Keratinocyte (primary cell): Measurements from ENCODE around the gene RAB14. TPM values are rescaled to one million over a fixed set of nuclear protein-coding genes. Genes with fewer than 3 reads are reported as not detected.

Experiments used
- DNase-seq: peaks from one replicate; pipeline ENCODE4 v3.0.0-alpha.2; 2011; ENCODE audit warnings: low read depth, missing footprints, low spot score
- FAIRE-seq: peaks from 2 replicates; lab custom pipeline; 2011; peaks lifted over from hg19 to GRCh38; lab: Jason Lieb, UNC
- H2AFZ ChIP-seq: 2 replicates; pipeline ENCODE4 v1.6.0; 2012; ENCODE audit warnings: low read length, control low read depth, inconsistent platforms; ENCODE audit not compliant: control insufficient read depth
- H3K27ac ChIP-seq: 2 replicates; pipeline ENCODE4 v1.5.1; 2011; ENCODE audit warnings: low read length; ENCODE audit not compliant: control insufficient read depth, insufficient read depth
- H3K27me3 ChIP-seq: 3 replicates; pipeline ENCODE4 v1.6.0; 2011; ENCODE audit warnings: low read length; ENCODE audit not compliant: control insufficient read depth, insufficient read depth; ENCODE audit errors: extremely low read depth
- H3K36me3 ChIP-seq, 2 experiments: 2 replicates in 1 of 2; 3 replicates in 1 of 2; pipeline ENCODE4 v1.5.1; 2011; ENCODE audit warnings: low read length in 2 of 2, mild to moderate bottlenecking in 1 of 2; ENCODE audit not compliant: control insufficient read depth in 2 of 2, insufficient read depth in 2 of 2; ENCODE audit errors: extremely low read depth in 1 of 2
- H3K4me1 ChIP-seq: 3 replicates; pipeline ENCODE4 v1.5.1; 2011; ENCODE audit warnings: low read length; ENCODE audit not compliant: control insufficient read depth, insufficient read depth; ENCODE audit errors: extremely low read depth
- H3K4me2 ChIP-seq: 3 replicates; pipeline ENCODE4 v1.6.0; 2011; ENCODE audit warnings: low read depth, low read length; ENCODE audit not compliant: control insufficient read depth, insufficient read depth; ENCODE audit errors: extremely low read depth
- H3K4me3 ChIP-seq, 3 experiments: fragments of 200-600 bp in 1 of 3; sonication (generic) in 1 of 3; 2 replicates in 2 of 3; 3 replicates in 1 of 3; pipeline ENCODE4 v1.5.1; 2011 to 2016; ENCODE audit warnings: low read length in 3 of 3, mild to moderate bottlenecking in 3 of 3, control low read depth in 2 of 3, inconsistent platforms in 1 of 3, low read depth in 1 of 3, mixed read lengths in 1 of 3, mixed run types in 1 of 3, moderate library complexity in 1 of 3; ENCODE audit not compliant: control insufficient read depth in 2 of 3, insufficient read depth in 2 of 3; ENCODE audit errors: extremely low read depth in 1 of 3
- H3K79me2 ChIP-seq: 2 replicates; pipeline ENCODE4 v1.6.0; 2012; ENCODE audit warnings: low read length; ENCODE audit not compliant: control insufficient read depth, insufficient read depth
- H3K9ac ChIP-seq: 3 replicates; pipeline ENCODE4 v1.6.0; 2011; ENCODE audit warnings: low read length; ENCODE audit not compliant: control insufficient read depth, insufficient read depth; ENCODE audit errors: extremely low read depth
- H3K9me1 ChIP-seq: 3 replicates; pipeline ENCODE4 v1.6.0; 2011; ENCODE audit warnings: low read length; ENCODE audit not compliant: control insufficient read depth, insufficient read depth; ENCODE audit errors: extremely low read depth
- H3K9me3 ChIP-seq: 2 replicates; pipeline ENCODE4 v1.5.1; 2012; ENCODE audit warnings: low read depth, low read length; ENCODE audit not compliant: control insufficient read depth
- H4K20me1 ChIP-seq: 3 replicates; pipeline ENCODE4 v1.6.0; 2011; ENCODE audit warnings: low read length; ENCODE audit not compliant: control insufficient read depth, insufficient read depth; ENCODE audit errors: extremely low read depth
- EZH2 ChIP-seq: IDR thresholded peaks from one replicate; pipeline ENCODE4 v1.6.1; 2012; ENCODE audit warnings: inconsistent platforms, mild to moderate bottlenecking, low read length, moderate library complexity
- dilution Hi-C: fragments of 300-500 bp; cut with MboI; formaldehyde crosslinking; loops from one replicate; pipeline ENCODE4 v1.7.0; 2020; ENCODE audit warnings: low sequenced_read_pairs; ENCODE audit not compliant: extremely low pct_ligation_motif_present
- polyA plus RNA-seq, 5 experiments: library from polyadenylated mRNA; depleted of rRNA in 3 of 5; stranded (reverse) in 3 of 5; stranded (forward) in 1 of 5; unstranded in 1 of 5; fragments of >200 nt; gene quantifications; 1 replicate in 1 of 5; 2 replicates in 3 of 5; 3 replicates in 1 of 5; pipeline versions ENCODE4 v1.2.1 to v1.2.3, GENCODE V29; 2011 to 2012; ENCODE audit warnings: missing spikeins in 2 of 5, low read depth in 1 of 5, low replicate concordance in 1 of 5
- TF ChIP-seq, protein P1 (sequence below), 3 experiments: IDR thresholded peaks in 1 of 3; conservative IDR thresholded peaks in 1 of 3; optimal IDR thresholded peaks in 1 of 3; 2 replicates in 2 of 3; 3 replicates in 1 of 3; pipeline versions ENCODE3 to v1.5.1; 2011; ENCODE audit warnings: low read length in 3 of 3, mild to moderate bottlenecking in 3 of 3, moderate library complexity in 2 of 3, control low read depth in 1 of 3, inconsistent platforms in 1 of 3; ENCODE audit not compliant: insufficient read depth in 2 of 3; ENCODE audit errors: extremely low read depth in 1 of 3

Gene RAB14
- polyA plus RNA-seq, 1 donor (not counting 4 experiments of a cell fraction or from before 2014, with no cell fraction given): 42.8 TPM

DNA sequence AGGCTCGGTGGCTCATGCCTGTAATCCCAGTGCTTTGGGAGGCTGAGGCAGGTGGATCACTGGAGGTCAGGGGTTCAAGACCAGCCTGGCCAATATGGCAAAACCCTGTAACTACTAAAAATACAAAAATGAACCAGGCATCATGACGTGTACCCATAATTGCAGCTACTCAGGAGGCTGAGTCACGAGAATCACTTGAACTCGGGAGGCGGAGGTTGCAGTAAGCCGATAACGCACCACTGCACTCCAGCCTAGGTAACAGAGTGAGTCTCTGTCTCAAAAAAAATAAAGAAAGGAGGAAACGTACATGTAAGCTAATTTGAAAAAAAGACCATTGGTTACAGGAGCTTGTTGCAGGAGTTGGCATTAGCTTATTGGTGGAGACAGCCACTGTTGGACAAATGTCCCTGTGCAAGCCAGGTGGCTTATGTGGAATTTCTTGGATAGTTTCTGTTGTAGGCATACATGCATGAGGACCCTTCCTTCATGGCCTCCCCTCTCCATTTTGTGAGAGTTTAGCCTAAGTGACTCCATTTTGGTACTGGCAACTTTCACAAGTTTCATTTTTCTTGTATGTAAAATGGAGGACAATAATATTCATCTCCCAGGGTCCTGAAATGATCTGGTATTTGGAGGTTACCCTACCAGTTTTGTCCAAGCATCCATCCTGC is 16.8 kb upstream of the RAB14 start:
- H3K9me3 ChIP-seq: no peaks in the 10 kb centered on the region

DNA sequence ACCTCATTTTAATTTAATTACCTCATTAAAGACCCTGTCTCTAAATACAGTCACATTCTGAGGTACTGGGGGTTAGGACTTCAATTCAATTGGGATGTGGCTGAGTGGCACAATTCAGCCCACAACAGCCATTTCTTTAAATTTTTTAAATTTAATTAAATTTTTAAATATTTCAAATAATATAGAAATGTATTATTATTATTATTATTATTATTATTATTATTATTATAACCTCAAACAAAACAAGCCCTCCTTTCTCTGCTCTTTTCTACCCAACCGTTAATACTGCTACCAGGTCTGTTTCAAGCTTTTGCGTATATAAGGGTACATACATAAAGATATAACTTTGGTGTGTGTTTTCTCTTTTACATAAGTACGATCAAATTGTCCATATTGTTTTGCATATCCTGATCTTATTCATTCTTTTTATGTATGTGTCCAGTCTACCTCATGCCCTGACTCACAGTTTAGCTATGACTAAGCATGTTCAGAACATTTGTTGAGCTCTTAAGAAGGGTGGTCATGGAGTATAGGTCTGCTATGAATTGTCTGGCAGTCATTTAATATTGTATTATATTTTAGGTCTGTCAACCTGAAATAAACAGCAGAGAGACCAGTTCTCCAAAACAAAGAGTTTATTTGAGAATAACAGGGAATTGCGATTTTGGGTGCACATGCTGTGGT is 16.1 kb upstream of the RAB14 start:
- no peaks in the 10 kb centered on the region for H3K36me3 ChIP-seq
- H3K79me2 ChIP-seq: no peaks in the 10 kb centered on the region
- no peaks in the 10 kb centered on the region for H4K20me1 ChIP-seq
- DNase-seq: no peak
- H3K9ac ChIP-seq: no peak overlapping the region
- peaks cover 11% of the 10 kb centered on the region for H3K4me1 ChIP-seq
- no peak overlapping the region for H2AFZ ChIP-seq
- H3K4me3 ChIP-seq: no peak overlapping the region
- H3K27me3 ChIP-seq: no peaks in the 10 kb centered on the region
- H3K27ac ChIP-seq: no peak overlapping the region
- no peak for FAIRE-seq
- no peaks in the 10 kb centered on the region for H3K9me3 ChIP-seq
- H3K9me1 ChIP-seq: no peaks in the 10 kb centered on the region
- TF ChIP-seq EZH2: no peak
- TF ChIP-seq, protein P1, sequence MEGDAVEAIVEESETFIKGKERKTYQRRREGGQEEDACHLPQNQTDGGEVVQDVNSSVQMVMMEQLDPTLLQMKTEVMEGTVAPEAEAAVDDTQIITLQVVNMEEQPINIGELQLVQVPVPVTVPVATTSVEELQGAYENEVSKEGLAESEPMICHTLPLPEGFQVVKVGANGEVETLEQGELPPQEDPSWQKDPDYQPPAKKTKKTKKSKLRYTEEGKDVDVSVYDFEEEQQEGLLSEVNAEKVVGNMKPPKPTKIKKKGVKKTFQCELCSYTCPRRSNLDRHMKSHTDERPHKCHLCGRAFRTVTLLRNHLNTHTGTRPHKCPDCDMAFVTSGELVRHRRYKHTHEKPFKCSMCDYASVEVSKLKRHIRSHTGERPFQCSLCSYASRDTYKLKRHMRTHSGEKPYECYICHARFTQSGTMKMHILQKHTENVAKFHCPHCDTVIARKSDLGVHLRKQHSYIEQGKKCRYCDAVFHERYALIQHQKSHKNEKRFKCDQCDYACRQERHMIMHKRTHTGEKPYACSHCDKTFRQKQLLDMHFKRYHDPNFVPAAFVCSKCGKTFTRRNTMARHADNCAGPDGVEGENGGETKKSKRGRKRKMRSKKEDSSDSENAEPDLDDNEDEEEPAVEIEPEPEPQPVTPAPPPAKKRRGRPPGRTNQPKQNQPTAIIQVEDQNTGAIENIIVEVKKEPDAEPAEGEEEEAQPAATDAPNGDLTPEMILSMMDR (optimal IDR thresholded peaks at IDR 0.05 in 1 of 3, IDR thresholded peaks at IDR 0.05 in 1 of 3, conservative IDR thresholded peaks at IDR 0.05 in 1 of 3; ENCODE audit: extremely low read depth in 1 of 3, insufficient read depth in 2 of 3, low read length in 3 of 3): no peak
- dilution Hi-C loops: no loop called here
- no peak overlapping the region for H3K4me2 ChIP-seq

More for the DNA sequence above, 16.8 kb upstream of the RAB14 start:
- peaks cover 5% of the 10 kb centered on the region for H3K4me1 ChIP-seq
- H3K27ac ChIP-seq: no peak overlapping the region
- no peak overlapping the region for H2AFZ ChIP-seq
- no peaks in the 10 kb centered on the region for H4K20me1 ChIP-seq
- DNase-seq (no peak), FAIRE-seq (no peak)
- H3K9ac ChIP-seq: no peak overlapping the region
- H3K27me3 ChIP-seq: no peaks in the 10 kb centered on the region
- TF ChIP-seq, protein P1 (optimal IDR thresholded peaks at IDR 0.05 in 1 of 3, IDR thresholded peaks at IDR 0.05 in 1 of 3, conservative IDR thresholded peaks at IDR 0.05 in 1 of 3; ENCODE audit: extremely low read depth in 1 of 3, insufficient read depth in 2 of 3, low read length in 3 of 3): no peak
- no peak for TF ChIP-seq EZH2
- dilution Hi-C loops: no loop called here
- H3K9me1 ChIP-seq: no peaks in the 10 kb centered on the region
- H3K4me3 ChIP-seq: no peak overlapping the region
- H3K36me3 ChIP-seq: no peaks in the 10 kb centered on the region
- no peak overlapping the region for H3K4me2 ChIP-seq
- H3K79me2 ChIP-seq: no peaks in the 10 kb centered on the region
